Left colon (tissue), 2 donors: Measurements from ENCODE around the gene ICAM4. TPM values are rescaled to one million over a fixed set of nuclear protein-coding genes. Genes with fewer than 3 reads are reported as not detected.
"Not testable (repeated sequence)": the region's sequence is repeated elsewhere in the genome, so short reads cannot be mapped to it uniquely, and the experiment has no call there.

Source experiments
- ATAC-seq: fragments of 200-7000 bp; cut with Tn5 transposase; one replicate; pipeline ENCODE4 v1.9.1; 2020; ENCODE audit warnings: mild to moderate bottlenecking, moderate library complexity
- DNase-seq, 2 donors: peaks; one replicate each; pipeline ENCODE4 v3.0.0-alpha.2; 2020
- intact Hi-C, 2 donors: fragments of 100-400 bp; cut with DNase I in 1 of 2; cut with micrococcal nuclease in 1 of 2; formaldehyde crosslinking; loops; one replicate each; pipeline versions ENCODE4 v1.11.2 to v1.14.0; 2022; cut with DNase I, micrococcal nuclease
- total RNA-seq, 2 donors: library from RNA; stranded (reverse); fragmentation: NEBNext Ultra II Directional; extraction: Animal tissue kit (Norgen Biotek cat#: 25700); gene quantifications; one replicate each; pipeline ENCODE4 v1.2.1, GENCODE V29; 2021
- donor health status: DM: no; HTN: no; CAD: no.
- donor health status: DM: yes; HTN: yes; CAD: no.

Gene ICAM4
- total RNA-seq, 2 donors from 2014 or later = 0.53 TPM; not detected in 1

DNA sequence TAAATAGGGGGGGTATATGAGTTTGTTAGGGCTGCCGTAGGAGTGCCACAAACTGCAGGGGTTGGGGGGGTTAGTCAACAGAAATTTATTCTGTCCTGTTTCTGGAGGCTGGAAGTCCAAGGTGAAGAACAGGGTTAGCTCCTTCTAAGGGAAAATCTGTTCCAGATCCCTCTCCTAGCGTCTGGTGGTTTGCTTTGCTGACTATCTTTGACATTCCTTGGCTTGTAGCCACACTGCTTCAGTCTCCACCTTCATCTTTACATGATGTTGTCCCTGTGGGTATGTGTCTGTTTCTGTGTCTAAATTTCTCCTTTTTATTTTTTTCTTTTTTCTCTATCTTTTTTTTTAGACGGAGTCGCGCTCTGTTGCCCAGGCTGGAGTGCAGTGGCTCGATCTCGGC lies 24.0 kb upstream of the ICAM4 start:
- no peak for DNase-seq
- intact Hi-C loops = no loop called here
- no peak for ATAC-seq

- intact Hi-C loops = loop anchor here in 1 of 2 donors (5.0 kb wide), 1 partner anchor 121 kb away; no protein-coding TSS in a partner anchor
- DNase-seq (no peak), ATAC-seq (no peak)
These were observed 20.0 kb upstream of the ICAM4 start for GRCh38 chr19:10266706-10267105.

DNA sequence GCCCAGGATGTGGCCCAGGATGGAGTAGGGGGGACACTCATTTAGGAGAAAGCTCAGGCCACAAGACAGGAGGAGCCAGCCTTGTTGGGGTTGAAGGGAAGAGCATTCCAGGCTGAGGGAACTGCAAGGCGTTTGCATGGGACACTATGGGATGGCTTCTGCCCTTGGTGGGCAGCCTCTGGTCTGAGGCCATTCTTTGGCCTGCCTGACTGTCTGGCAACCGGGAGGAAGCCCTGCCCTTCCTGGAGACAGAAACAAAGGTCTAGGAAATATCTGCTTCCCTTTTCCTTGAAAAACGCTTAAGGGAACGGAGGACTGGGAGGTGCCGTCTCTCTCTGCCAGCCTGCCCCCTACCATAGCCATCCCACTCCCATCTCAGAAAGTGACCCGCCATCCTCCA lies 18.7 kb upstream of the ICAM4 start:
- DNase-seq (no peak), ATAC-seq (no peak)
- intact Hi-C loops = loop anchor here (2.0 to 5.0 kb wide), 2 partner anchors 119 to 121 kb away; no protein-coding TSS in a partner anchor

- ATAC-seq (peak; percentile 84), DNase-seq (peak; percentile 77 to 90)
- intact Hi-C loops = loop anchor here (2.0 to 5.0 kb wide), 2 partner anchors 118 to 119 kb away; no protein-coding TSS in a partner anchor
These were observed 17.2 kb upstream of the ICAM4 start for GRCh38 chr19:10269333-10270179.

DNA sequence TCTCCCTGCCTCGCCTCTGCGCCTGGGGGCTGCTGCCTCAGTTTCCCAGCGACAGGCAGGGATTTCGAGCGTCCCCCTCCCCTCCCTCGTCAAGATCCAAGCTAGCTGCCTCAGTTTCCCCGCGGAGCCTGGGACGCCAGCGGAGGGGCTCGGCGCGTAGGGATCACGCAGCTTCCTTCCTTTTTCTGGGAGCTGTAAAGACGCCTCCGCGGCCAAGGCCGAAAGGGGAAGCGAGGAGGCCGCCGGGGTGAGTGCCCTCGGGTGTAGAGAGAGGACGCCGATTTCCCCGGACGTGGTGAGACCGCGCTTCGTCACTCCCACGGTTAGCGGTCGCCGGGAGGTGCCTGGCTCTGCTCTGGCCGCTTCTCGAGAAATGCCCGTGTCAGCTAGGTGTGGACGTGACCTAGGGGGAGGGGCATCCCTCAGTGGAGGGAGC lies 16.6 kb upstream of the ICAM4 start:
- intact Hi-C loops = no loop called here
- peak; percentile 77 to 81 for DNase-seq
- peak; percentile 59 for ATAC-seq

- peak; percentile 83 for DNase-seq
- ATAC-seq = peak; percentile 66
- intact Hi-C loops = no loop called here
These were observed 15.9 kb upstream of the ICAM4 start, which contains the start of gene ICAM1 for GRCh38 chr19:10270616-10271394. TSS of gene ICAM1 (plus strand) at chr19:10271120. CDS start at chr19:10271160, 40 bp downstream.

DNA sequence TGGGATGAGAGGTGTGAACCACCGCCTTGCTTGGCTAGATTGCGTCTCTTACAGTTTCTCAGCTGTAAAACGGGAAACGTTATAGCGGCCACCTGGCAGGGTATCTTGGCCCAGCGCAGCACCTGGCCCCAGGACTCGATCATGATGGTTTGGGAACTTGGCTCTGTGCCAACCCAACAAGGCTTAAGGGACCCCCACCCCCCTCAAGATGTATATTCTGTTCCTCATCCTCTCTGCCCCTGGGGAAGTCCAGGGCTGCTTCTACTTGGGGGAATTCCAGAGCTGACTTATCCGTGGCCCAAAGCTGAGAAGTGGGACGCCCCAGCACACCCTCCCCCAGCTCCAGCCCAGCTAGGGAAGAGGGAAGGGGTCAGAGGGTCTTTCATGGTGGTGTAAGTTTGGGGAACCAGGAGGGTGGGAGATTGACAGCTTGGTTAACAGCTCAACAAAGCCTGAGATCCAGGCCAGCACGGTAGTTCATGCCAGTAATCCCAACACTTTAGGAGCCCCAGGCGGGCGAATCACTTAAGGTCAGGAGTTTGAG lies 15.1 kb upstream of the ICAM4 start:
- intact Hi-C loops = no loop called here
- DNase-seq (peak in 1 of 2 donors; percentile 52), ATAC-seq (no peak)

GRCh38 chr19:10274589-10274988 lies 12.2 kb upstream of the ICAM4 start:
- ATAC-seq = no peak
- intact Hi-C loops = no loop called here
- DNase-seq = no peak

- ATAC-seq (no peak), DNase-seq (no peak)
- intact Hi-C loops = no loop called here
These were observed 8.8 kb upstream of the ICAM4 start for GRCh38 chr19:10277795-10278589.

DNA sequence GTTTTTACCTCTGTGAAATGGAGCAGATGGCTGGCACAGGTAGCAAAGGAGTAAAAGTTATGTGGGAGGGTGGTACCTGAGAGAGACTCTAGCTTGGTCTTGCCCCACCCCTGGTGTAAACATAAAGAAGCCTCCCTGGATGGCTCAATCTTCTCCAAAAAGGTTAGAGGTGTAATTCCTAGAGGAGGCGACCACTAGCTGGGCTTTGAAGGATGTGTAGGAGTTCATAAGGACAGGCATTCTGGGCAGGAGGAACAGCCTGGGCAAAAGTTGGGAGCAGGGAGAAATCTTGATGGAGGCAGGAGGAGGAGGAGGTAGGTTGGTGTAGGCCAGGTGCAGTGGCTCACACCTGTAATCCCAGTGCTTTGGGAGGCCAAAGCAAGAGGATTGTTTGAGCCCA lies 7.8 kb upstream of the ICAM4 start:
- ATAC-seq = no peak
- DNase-seq = no peak
- intact Hi-C loops = no loop called here

- intact Hi-C loops = loop anchor here in 1 of 2 donors (10.0 kb wide), 1 partner anchor 425 kb away; the partner anchor contains the start of gene QTRT1
- DNase-seq (no peak), ATAC-seq (no peak)
These were observed 6.9 kb upstream of the ICAM4 start for GRCh38 chr19:10279737-10280442.

DNA sequence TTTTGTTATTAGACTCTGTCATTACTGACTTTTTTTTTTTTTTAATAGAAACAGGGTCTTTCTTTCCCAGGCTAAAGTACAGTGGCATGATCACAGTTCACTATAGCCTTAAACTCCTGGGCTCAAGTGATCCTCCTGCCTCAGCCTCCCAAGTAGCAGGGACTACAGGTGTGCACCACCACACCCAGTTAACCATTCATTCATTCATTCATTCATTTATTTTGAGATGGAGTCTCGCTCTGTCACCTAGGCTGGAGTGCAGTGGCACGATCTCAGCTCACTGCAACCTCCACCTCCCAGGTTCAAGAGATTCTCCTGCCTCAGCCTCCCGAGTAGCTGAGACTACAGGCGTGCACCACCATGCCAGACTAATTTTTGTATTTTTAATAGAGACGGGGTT lies 4.7 kb upstream of the ICAM4 start:
- not testable (repeated sequence) for DNase-seq, ATAC-seq
- intact Hi-C loops = loop anchor here in 1 of 2 donors (10.0 kb wide), 1 partner anchor 423 kb away; the partner anchor contains the start of gene QTRT1

- ATAC-seq (no peak), DNase-seq (no peak)
- intact Hi-C loops = loop anchor here in 1 of 2 donors (10.0 kb wide), 1 partner anchor 421 kb away; the partner anchor contains the start of gene QTRT1
These were observed 3.3 kb upstream of the ICAM4 start for GRCh38 chr19:10283301-10284064.

DNA sequence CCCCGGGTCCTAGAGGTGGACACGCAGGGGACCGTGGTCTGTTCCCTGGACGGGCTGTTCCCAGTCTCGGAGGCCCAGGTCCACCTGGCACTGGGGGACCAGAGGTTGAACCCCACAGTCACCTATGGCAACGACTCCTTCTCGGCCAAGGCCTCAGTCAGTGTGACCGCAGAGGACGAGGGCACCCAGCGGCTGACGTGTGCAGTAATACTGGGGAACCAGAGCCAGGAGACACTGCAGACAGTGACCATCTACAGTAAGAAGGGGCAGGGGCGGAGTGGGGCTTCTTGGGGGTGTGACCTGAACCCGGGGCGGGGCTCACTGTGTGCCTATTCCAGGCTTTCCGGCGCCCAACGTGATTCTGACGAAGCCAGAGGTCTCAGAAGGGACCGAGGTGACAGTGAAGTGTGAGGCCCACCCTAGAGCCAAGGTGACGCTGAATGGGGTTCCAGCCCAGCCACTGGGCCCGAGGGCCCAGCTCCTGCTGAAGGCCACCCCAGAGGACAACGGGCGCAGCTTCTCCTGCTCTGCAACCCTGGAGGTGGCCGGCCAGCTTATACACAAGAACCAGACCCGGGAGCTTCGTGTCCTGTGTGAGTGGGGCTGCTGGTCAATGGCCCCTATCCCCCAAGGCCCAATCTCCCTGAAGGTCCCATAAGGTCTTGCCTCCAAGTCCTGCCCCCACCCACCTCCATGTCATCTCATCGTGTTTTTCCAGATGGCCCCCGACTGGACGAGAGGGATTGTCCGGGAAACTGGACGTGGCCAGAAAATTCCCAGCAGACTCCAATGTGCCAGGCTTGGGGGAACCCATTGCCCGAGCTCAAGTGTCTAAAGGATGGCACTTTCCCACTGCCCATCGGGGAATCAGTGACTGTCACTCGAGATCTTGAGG lies 2.4 kb upstream of the ICAM4 start:
- intact Hi-C loops = loop anchor here in 1 of 2 donors (10.0 kb wide), 1 partner anchor 420 kb away; the partner anchor contains the start of gene QTRT1
- no peak for DNase-seq

DNA sequence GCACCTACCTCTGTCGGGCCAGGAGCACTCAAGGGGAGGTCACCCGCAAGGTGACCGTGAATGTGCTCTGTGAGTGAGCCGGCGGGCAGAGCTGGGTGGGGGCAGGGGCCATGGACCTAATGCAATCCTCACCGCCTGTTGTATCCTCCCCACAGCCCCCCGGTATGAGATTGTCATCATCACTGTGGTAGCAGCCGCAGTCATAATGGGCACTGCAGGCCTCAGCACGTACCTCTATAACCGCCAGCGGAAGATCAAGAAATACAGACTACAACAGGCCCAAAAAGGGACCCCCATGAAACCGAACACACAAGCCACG lies 1.8 kb upstream of the ICAM4 start:
- ATAC-seq = no peak
- intact Hi-C loops = loop anchor here in 1 of 2 donors (10.0 kb wide), 1 partner anchor 420 kb away; the partner anchor contains the start of gene QTRT1

More for the DNA sequence above, 2.4 kb upstream of the ICAM4 start:
- no peak for ATAC-seq

DNA sequence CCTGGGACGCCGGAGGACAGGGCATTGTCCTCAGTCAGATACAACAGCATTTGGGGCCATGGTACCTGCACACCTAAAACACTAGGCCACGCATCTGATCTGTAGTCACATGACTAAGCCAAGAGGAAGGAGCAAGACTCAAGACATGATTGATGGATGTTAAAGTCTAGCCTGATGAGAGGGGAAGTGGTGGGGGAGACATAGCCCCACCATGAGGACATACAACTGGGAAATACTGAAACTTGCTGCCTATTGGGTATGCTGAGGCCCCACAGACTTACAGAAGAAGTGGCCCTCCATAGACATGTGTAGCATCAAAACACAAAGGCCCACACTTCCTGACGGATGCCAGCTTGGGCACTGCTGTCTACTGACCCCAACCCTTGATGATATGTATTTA lies 1.4 kb upstream of the ICAM4 start:
- ATAC-seq (no peak), DNase-seq (no peak)
- intact Hi-C loops = loop anchor here in 1 of 2 donors (10.0 kb wide), 1 partner anchor 419 kb away; the partner anchor contains the start of gene QTRT1

More for the DNA sequence above, 1.8 kb upstream of the ICAM4 start:
- no peak for DNase-seq
